Left cardiac atrium (tissue), 4 donors: ENCODE measurements around the gene PRKN. TPM values are rescaled to one million over a fixed set of nuclear protein-coding genes. Genes with fewer than 3 reads are reported as not detected.
"Not testable (repeated sequence)": the region's sequence is repeated elsewhere in the genome, so short reads cannot be mapped to it uniquely, and the experiment has no call there.

ENCODE experiments used
- ATAC-seq, 2 donors: fragments of 200-7000 bp; cut with Tn5 transposase; one replicate each; pipeline ENCODE4 v1.9.1; 2020; ENCODE audit warnings: mild to moderate bottlenecking in 2 of 2, moderate library complexity in 2 of 2
- DNase-seq: peaks from one replicate; pipeline ENCODE4 v3.0.0-alpha.2; 2020
- intact Hi-C, 2 donors: fragments of 100-400 bp; cut with DNase I; formaldehyde crosslinking; loops; one replicate each; pipeline versions ENCODE4 v1.14.1 to v1.15.1; 2022 to 2023
- total RNA-seq, 2 donors: library from RNA; stranded (reverse); fragmentation: NEBNext Ultra II Directional; extraction: Animal tissue kit (Norgen Biotek cat#: 25700); gene quantifications; one replicate each; pipeline ENCODE4 v1.2.1, GENCODE V29; 2021
- donor health status: DM: no; HTN: yes; CAD: no.
- donor health status: DM: no; HTN: yes; CAD: no; lungs with severe emphysema.
- donor health status: DM: yes; HTN: yes; CAD: no.
- donor health status: Dilated cardiomyopathy.

Gene PRKN
- total RNA-seq, 2 donors from 2014 or later = 13.8 to 22.2 TPM

DNA sequence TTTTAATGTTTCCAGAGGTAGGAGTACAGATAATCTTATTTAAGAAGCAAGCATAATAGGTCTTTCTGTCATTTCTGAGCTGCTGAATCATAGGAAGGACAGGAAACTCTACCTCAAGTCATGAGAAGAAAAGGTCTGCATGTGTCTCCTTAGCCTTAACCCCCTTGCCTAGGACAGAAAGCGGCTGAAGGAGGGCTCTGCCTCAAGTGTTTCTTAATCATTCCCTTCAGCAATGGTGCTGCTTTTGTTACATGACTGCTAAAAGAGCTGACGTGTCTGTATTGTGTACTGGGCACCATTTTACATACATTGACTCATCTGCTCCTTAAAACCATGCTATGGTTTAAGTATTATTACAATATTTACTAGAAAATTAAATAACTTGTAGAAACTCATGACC lies 889.7 kb downstream of the PRKN start:
- intact Hi-C loops = no loop called here
- no peak for ATAC-seq

DNA sequence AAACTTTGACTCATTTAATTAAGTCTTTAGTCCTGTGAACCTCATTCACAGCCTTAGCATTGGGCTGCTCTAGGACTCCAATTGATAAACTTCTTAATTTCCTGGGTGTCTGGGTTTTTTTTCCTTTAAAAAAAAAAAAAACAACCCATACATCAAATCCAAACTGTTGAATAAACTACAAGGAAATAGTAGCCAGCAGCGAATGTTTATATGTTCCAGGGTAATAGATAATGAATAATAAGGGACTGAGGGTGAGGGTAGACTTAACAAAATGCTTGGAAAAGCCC lies 890.2 kb downstream of the PRKN start:
- ATAC-seq = no peak
- no peak for DNase-seq
- intact Hi-C loops = no loop called here

More for the DNA sequence above, 889.7 kb downstream of the PRKN start:
- no peak for DNase-seq

DNA sequence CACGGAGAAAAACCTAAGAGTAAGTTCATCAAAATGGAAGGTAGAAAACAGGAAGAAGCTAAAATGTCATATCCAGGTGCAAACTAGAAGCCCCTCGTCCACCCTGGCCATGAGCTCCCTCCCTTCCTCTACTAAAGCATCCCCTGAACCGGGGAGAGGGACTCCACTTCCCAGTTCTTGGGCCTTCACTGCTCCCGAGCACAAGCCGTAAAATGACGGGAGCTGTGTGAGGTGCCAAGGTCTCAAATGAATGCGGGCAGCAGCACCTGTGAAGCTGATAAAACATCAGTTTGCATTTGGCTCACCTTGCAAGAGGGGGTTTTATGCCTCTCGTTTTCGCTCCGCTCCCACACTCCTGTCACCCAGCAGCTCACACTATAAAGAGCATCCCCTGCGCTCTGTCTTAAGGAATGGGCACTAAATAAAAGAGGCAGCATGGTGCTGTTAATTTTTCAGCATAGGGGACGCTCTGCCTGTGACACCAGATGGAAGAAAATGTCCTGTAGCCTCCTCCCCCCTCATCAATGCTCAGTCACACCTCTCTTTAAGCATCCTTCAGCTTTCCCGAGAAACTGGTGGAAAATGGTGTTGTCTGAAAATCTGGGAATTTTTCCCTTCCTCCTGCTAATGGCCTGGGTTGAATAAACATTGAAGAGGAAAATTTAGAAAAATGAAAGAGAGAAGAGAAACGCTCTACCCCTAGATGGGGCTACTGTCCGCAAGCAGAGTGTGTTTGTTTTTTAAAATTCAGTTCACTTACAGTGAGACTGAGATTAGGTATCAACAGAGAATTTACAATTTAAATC lies 890.7 kb downstream of the PRKN start:
- DNase-seq (no peak), ATAC-seq (no peak)
- intact Hi-C loops = no loop called here

DNA sequence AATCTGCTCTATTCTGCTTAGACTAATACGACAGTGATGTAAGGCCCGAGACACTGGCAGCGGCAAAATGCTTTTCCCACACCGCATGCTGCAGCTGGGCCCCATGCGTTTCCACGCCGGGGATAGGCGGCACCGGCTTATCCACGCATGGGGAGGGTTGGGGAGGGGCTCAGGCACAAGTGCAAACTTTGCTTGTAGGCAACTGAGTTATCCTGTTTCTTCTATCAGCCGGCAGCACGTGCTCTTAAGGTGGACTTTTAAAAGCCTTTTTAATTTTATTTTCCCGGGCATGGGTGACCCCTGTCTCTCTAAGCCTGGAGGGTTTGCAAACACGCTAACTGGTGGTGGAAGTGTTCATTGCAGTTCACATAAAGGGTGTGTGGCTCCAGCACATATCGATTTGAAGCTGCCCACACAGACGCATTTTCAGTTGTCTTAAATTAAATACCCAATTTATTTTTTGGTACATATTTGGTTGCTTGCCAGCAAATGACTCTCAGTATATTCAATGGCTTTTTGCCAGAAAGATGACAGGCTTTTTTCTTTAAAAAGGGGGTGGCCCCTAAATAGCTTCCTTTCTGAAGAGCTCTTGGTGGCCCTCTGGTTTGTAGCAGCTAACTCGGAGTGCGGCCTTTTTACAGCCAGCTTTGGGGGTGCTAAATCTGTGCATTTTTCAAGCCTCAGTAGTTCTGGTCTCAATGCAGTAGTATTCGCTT lies 891.9 kb downstream of the PRKN start:
- intact Hi-C loops = no loop called here
- ATAC-seq (peak in 1 of 2 donors; percentile 33), DNase-seq (no peak)

DNA sequence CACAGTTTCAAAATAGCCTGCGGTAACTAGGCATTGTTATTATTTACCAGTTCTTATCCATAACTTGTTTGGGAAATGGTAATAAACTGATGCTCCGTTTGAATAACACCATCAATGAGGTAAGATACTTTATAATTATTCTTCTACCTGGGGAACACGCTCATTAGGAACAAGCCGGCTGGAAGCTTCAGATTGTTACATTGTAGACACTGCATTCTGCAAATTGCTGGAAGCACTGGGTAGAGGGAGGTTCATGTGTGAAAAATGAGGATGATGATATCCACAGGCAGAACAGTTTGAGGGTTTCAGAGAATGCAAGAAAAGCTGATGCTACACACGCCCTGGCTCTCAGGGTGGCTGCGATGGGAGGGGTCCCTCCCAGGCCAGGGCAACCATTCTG lies 893.1 kb downstream of the PRKN start:
- intact Hi-C loops = no loop called here
- ATAC-seq = no peak
- no peak for DNase-seq

DNA sequence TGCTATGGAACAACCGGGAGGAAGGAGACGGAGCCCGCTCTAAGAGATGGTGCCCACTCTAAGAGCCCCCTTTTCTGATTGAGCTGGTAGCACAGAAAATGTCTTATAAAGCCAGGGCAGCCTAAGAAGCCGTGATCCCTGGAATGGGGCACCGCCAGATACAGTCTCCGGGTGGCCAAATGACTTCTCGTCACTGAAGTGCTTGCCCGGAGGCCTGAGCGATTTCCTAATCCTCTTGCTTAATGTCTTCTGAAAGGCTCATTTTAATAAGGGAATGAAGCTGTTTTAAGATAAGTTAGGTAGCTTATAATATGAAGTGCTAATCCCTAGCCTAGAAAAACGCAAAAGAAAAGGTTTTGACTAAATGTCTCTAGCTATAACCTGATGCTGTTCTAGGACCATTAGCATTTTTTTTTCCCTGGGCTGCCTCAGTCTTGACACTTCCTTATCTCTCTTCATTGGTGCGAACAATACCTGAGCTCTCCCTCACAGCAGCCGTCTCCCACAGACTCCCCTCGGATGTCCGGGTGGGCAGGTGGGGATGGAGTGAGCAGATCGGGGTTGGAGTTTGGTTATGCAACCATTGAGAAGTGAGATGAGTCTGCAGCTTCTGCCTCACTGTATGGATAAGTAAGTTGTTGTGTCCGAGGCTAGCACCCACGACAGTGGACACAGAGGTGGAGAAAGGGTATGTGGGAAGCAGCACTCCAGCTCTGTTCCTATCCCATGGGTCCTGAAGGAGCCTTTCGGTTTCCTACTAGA lies 894.3 kb downstream of the PRKN start:
- DNase-seq = no peak
- intact Hi-C loops = no loop called here
- ATAC-seq = peak in 1 of 2 donors; percentile 59

DNA sequence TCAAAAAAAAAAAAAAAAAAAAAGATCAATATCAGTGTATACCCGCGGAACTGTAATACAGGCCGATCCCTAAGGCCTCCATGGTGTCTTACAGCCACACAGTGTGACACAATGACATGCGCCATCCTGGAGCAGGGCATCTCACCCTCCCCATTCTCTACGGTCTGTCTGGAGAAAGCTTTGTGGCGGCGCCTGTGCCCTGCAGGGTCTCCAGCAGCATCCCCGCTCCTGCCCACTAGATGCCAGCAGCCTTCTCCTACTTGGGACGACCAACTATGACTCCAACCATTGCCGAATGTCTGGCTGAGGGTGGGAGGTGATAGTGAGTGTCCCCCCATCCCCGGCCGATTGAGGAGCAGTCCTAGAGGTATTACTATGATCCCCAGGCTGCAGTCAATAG lies 894.9 kb downstream of the PRKN start:
- ATAC-seq (no peak), DNase-seq (no peak)
- intact Hi-C loops = no loop called here

DNA sequence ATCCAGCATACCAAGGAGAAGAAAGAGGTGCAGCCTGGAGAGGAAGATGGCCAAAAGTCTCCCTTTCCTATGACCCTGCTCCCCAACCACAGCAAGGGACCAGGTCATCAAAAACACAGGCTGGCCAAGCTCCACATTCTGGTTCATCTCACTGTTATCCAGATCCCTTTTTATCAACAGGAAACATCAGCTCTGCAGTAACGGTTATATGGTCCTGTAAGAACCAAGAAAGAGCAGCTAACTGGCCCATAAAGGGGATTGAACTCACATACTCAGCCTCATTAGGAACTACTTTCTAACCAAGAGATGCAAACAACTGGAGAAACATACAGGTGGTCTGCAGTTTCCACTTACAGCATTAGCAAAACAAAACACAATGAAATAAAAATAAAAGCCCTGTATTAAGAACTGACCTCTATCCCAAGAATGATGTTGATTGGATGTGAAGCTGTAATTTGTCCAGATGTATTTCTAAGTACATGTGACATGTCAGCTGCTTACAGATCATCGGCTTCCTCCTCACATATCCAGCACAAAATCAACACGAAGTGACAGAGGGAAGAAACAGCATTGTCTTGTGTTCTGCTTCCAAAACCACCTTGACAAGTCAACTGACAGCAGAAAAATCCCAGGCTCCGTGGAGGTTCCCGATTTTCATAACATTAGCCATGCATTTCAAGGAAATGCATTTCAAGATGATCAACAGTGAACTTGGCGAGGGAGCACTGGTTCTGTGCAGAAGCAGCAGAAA lies 896.5 kb downstream of the PRKN start:
- ATAC-seq (no peak), DNase-seq (no peak)
- intact Hi-C loops = no loop called here

DNA sequence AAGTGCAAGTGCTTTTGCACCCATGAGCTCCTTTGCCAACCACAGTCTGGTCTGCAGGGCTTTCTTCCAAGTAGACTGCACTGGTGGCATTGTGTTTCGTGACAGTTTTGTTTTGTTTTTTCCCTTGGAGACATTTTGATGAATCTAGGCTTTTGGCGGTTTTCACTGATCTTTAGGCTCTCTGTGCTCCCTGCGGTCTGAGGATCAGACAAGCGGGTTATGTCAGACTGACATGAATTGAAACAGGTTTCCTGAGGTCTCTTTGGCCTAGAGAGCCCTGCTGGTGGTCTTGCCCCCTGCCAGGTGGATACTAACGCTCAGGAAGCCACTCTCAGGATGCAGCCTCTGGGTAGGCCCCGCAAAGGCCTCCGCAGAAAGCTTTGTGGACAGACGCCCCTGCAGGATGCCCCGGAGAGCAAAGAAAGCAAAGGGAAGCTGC lies 898.3 kb downstream of the PRKN start:
- ATAC-seq (no peak), DNase-seq (no peak)
- intact Hi-C loops = no loop called here

DNA sequence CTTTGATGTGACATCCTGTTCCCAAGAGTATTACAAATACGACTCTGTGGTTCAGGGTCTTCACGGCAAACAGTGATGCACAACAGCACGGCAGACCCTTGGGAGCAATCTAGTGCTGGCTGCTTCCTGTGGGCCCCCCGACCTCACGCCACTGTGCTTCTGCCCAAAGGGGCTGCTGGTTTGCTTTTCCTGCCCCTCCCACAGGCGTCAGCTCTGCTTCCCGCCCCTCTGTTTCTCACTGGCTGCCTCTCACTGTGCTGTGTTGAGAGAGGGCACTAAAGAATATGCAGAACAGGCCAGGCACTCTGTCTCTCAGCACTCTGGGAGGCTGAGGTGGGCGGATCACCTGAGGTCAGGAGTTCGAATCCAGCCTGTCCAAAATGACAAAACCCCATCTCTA lies 899.2 kb downstream of the PRKN start:
- intact Hi-C loops = no loop called here
- ATAC-seq (no peak), DNase-seq (no peak)

DNA sequence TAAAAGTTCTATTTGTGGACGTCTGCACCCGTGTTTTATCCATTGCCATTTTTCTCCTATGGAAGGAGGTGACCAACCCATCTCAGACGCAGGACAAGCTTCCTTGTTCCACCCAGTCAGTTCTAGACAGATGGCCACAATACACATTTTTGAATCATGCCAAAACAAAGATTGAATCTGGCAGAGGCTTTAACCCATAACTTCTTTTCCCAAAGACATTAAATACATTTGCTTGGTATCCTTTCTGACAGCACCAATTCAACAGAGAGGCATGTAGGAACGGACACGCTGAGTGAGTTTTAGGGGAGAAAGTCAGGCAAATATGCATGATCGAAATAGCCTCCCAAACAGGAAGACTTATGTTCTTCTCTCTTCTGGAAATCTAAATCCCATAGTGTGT lies 901.1 kb downstream of the PRKN start:
- ATAC-seq (no peak), DNase-seq (no peak)
- intact Hi-C loops = no loop called here

DNA sequence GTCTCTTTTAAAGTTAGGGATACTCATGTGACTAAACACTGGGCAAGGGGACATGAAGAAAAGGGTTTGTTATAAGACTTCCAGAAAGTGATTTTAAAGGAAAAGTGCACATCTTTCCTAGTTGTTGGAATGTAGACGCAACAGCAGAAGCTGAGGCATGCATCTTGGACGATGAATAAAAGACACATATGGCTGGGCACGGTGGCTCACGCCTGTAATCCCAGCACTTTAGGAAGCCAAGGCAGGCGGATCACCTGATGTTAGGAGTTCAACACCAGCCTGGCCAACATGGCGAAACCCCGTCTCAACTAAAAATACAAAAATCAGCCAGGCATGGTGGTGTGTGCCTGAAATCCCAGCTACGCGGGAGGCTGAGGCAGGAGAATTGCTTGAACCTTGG lies 905.4 kb downstream of the PRKN start:
- DNase-seq, intact Hi-C loops, ATAC-seq: not testable (repeated sequence)

DNA sequence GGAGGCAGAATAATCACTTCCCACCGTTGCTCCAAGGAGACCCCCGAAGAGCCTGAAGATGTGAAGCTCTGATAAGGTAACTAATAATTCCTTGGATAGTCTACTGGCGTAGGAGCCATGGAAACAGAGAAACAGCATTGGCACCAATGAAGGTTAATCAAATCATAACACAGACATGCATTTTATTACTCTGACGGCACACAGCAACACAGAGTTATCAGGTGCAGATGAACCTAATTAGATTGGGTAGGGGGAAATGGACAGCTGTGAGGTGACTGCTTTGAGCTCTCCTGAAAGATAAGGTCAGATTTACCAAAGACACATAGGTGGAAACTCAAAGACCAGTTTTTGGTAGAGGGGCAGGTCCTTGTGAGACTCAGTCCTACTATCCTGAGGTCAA lies 909.7 kb downstream of the PRKN start:
- no peak for ATAC-seq
- DNase-seq = no peak
- intact Hi-C loops = no loop called here

DNA sequence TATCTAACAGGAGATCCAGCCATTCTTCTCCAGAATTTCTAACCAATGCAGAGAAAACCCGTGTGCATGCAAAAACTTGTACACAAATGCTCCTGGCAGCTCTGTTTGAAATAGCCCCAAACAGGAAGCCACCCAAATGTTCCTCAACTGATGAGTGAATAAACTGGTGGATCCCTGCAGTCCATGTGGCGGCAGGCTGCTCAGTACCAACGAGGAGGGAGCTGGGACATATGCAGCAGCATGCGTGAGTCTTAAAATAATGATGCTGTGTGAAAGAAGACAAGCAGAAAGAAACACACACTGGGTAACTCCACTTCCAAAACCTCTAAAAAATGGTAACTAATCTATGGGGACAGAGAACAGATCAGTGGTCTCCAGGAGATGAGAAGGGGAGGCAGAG lies 911.6 kb downstream of the PRKN start:
- intact Hi-C loops = no loop called here
- ATAC-seq (no peak), DNase-seq (no peak)

DNA sequence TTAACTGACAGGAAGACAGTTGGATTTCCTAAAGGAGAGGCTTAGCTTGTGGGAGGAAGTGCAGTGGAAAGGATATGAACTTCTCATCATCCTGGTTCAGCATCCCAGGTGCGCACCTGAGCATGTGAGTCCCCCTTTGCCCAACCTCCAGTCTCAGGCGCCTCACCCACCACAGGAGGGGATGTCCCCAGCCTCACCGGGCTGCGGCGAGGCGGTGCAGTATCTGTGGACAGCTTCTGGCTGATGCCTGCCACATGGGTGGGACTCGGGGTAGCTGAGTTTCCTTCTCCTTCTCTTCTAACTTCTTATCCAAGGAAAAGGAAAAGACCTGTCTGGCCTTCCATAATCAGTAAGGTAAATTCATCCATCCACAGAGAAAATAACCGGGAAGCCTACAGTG lies 914.4 kb downstream of the PRKN start:
- no peak for ATAC-seq
- intact Hi-C loops = no loop called here
- no peak for DNase-seq

DNA sequence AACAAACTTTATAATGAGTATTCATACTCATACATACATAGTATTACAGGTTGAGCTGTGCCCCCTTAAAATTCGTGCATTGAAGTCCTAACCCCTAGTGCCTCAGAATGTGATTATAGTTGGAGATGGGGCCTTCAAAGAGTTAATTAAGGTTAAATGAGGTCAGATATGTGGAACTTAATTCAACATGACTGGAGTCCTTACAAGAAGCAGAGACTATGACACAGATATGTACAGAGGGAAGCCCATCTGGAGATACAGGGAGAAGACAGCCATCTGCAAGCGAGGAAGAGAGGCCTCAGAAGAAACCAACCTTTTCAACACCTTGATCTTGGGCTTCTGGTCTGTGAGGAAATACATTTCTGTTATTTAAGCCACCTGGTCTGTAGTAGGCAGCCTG lies 917.6 kb downstream of the PRKN start:
- DNase-seq (no peak), ATAC-seq (no peak)
- intact Hi-C loops = no loop called here

DNA sequence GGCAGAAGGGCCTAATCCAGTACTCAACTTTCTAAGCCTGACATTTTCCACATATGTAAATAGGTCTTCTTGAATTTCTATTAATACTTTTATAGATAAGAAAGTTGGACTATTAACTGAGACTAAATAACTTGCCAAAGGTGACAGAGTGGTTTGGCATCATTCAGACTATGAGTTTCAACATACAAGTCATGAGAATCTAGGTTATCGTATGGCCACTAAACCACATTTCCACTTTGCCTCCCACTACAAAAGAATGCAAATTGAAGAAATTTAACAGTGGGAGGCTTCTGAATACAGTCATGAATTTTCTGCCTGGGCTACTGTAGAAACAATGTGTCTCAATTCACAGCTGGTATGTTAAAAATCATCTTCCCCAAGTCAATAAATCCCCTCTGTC lies 922.7 kb downstream of the PRKN start:
- no peak for ATAC-seq

DNA sequence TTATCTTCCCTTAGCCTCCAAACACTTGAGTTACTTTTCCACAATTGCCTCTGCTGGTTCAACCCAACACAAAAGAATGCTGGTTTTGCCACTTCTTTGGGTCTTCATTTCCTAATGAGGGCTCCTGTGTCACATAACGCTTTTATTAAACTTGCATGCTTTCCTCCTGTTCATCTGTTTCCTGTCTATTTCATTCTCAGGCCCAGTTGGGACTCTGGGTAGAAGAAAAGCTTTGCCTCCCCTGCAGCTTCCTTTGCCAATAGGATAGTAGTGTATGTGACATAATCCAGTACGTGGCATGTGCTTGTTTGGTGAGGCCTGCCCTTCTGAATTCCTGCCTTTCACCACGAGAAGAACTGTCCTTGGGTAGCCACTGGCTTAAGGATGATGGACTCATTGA lies 924.4 kb downstream of the PRKN start:
- DNase-seq (no peak), ATAC-seq (no peak)
- intact Hi-C loops = no loop called here

More for the DNA sequence above, 922.7 kb downstream of the PRKN start:
- intact Hi-C loops = no loop called here
- no peak for DNase-seq

DNA sequence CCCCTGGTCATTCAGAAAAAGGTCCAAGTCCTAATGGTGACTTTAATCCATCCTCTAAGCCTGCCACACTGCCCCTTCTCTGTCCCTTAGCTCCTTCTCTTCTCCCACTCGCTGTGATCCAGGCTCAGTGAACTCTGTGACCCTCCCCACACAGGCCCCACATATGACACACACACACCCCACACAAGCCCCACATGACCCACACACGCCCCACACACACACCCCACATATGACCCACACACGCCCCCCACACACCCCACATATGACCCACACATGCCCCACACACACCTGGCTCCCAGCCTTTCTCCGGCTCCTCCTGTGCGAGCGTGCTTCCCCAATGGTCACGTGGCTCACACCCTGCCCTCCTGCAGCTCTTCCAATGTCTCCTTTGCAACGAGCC lies 925.3 kb downstream of the PRKN start:
- intact Hi-C loops = no loop called here
- no peak for ATAC-seq
- no peak for DNase-seq
